Amniotic stem cell (primary cell): ENCODE results near the gene TCTN3.
A peak's percentile ranks its signal among the peaks of the same experiment; 100 is the strongest.
"Not testable (repeated sequence)": the region's sequence is repeated elsewhere in the genome, so short reads cannot be mapped to it uniquely, and the experiment has no call there.

Source experiments
- DNase-seq: peaks from one replicate; lab custom pipeline; 2025; lab: John Stamatoyannopoulos, UW

TCTN3 gene

GRCh38 chr10:95693668-95694534 is at the start of gene TCTN3:
TSS of gene TCTN3 (minus strand) at chr10:95693927. CDS start at chr10:95693899, 28 bp downstream.
- peak; percentile 99 for DNase-seq

- no peak for DNase-seq
These were observed 49.3 kb upstream of the TCTN3 start for GRCh38 chr10:95742962-95743535.

DNA sequence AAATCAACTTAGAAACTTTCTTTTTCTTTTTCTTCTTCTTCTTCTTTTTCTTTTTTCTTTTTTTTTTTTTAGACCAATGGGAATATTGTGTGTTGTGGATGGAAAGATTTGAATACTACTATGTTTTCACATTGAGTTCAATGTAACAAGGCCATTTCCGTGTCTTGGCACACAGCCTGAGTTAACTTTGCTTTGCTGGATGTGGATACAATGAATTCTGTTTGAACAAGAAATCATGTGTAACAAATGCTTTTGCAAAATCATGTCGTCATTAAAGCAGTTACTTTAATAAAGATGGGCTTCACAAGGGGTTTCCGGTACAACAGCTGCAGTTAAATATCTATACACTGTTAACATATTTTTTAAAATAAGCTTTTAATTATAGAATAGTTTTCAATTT is 48.8 kb upstream of the TCTN3 start:
- no peak for DNase-seq

- no peak for DNase-seq
These were observed 48.2 kb upstream of the TCTN3 start for GRCh38 chr10:95741807-95742467.

GRCh38 chr10:95739056-95739455 is 45.3 kb upstream of the TCTN3 start:
- no peak for DNase-seq

DNA sequence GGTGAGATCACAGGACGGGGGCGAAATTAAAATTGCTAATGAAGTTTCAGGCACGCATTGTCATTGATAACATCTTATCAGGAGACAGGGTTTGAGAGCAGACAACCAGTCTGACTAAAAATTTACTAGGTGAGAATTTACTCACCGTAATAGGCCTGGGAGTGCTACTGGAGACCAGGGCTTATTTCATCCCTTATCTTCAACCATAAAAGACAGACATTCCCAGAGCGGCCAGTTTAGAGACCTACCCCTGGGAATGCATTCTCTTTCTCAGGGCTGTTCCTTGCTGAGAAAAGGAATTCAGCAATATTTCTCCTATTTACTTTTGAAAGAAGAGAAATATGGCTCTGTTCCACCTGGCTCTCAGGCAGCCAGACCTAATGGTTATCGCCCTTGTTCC is 39.2 kb upstream of the TCTN3 start:
- DNase-seq, result not testable (repeated sequence)

DNA sequence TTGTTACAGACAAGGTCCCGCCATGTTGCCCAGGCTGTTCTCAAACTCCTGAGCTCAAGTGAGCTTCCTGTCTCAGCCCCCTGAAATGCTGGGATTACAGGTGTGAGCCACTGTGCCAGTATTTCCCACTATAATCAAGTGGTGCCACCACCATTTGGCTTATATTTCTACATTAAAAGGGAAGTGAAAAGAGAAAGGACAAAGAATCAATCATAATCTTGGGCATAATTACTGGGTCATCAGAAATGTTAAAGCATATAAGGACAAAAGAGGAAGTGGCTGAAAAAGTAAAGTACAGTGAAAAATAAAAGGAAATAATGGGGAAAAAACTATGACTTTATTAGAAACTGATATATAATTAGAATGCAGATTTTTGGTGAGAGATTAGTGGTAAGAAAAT is 36.5 kb upstream of the TCTN3 start:
- DNase-seq, result no peak

DNA sequence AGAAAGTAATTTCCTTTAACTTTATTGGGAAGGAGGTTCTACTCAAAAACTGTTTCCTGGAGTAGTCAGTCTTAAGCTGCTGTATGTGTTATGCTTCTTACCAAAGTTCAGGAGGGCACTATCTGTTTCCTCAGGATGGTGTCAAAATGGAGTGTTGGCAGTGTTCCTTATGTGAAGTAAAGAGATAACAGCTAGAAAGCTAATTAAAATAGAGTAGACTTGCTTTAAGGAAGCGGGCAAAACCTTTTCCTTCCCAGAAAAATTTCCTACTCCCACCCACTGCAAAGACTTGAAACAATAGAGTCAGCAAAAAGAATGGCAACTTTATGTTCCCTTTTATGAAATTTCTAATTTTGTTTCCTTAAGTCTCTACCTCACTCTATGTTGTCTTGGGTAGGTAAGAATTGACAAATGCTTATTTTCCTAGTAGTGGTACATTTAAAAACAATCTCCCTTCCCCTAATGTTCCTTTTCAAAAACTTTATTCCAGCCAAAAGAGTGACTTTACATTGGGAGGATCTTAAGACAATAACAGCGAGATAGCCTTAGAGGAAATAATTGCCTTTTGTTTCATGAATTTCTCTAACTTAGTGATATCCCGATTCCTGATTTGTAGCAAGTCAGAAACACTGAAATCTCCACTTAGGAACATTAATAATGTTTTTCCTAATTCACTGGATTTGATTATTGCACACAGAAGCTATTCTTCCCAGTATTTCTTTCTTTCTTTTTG is 35.8 kb upstream of the TCTN3 start:
- no peak for DNase-seq

- no peak for DNase-seq
These were observed 34.8 kb upstream of the TCTN3 start for GRCh38 chr10:95728526-95728925.

DNA sequence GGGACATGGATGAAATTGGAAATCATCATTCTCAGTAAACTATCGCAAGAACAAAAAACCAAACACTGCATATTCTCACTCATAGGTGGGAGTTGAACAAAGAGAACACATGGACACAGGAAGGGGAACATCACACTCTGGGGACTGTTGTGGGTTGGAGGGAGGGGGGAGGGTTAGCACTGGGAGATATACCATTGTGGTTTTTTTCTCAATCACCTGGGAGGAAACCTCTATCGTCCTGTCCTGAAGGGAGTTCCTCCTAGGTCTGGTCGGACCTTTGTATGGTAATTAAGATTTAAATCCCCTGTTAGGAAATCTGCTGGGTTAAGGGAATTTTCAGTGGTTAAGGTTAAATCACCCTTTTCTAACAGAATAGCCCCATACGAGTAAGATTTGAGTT is 28.8 kb upstream of the TCTN3 start:
- DNase-seq, result not testable (repeated sequence)

DNA sequence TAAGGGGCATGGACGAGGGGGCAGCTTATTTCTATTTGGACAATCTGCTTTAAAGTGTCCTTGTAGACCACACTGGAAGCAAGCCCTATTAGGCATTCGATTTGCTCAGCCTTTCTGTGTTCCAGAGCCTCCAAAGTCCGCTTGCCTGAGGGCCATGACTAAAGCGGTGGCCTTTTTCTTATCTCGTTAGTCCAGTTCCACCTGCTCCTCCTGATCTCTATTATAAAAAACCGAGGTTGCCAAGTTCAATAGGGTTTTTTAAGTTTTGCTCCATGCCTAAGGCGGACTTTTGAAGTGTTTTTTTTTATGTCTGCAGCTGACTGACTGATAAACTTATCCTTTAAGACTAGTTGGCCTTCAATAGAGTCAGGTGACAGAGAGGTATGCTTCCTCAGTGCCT is 27.0 kb upstream of the TCTN3 start:
- DNase-seq, result not testable (repeated sequence)

DNA sequence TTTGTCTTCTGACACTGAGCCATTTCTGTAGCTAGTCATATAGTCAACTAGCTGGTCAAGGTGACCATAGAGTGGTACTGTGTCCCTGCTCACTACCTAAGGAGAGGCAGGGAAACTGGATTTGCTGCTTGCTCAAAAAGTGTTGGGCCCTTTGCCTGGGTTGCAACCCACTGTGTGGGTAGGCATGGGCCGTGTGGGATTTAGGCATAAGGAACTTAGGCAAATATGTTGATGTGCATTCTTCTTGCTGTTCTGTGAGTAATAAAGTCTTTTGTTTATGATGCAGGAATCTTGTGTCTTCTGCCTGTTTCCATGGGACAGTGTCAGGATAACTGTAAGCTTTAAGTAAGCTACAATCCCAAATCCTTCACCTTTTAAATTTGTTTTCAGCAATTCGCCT is 23.1 kb upstream of the TCTN3 start:
- no peak for DNase-seq

DNA sequence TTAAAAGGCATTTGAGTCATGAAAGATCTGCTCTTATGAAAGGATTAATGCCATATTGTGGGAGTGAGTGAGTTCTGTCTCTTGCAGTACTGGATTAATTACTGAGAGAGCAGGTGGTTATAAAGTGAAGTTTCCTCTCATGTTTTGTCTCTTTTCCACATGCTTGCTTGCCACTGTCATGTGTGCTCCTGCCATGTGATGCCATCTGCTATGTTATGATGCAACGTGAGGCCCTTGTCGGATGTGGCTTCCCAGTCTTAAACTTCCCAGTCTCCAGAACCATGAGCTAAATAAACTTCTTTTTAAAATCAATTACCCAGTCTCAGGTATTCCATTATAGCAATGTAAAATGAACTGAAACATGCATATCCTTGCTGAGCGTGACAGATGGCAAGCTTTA is 22.7 kb upstream of the TCTN3 start:
- no peak for DNase-seq

GRCh38 chr10:95711492-95711891 is 17.8 kb upstream of the TCTN3 start:
- DNase-seq, result no peak

DNA sequence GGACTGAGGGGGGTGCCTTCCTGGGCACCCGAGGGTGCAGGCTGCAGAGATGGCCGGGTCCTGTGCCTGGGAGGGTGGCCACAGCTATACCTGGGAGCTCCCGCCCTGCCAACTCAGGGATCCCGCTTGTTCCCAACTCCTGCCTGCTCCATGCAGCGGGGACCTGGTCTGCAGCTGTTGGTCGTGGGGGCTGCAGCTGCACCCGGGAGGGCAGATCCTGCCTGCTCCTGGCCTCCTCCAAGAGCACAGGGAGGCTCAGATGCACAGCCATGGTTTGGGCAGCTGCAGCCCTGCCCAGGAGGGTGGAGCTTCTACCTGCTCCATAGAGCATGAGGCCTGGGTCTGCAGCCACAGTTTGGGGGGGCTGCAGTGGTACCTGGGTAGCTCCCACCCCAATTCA is 13.3 kb upstream of the TCTN3 start:
- DNase-seq, result no peak

- no peak for DNase-seq
These were observed 12.8 kb upstream of the TCTN3 start for GRCh38 chr10:95706573-95706972.

GRCh38 chr10:95698415-95698814 is 4.7 kb upstream of the TCTN3 start:
- no peak for DNase-seq

DNA sequence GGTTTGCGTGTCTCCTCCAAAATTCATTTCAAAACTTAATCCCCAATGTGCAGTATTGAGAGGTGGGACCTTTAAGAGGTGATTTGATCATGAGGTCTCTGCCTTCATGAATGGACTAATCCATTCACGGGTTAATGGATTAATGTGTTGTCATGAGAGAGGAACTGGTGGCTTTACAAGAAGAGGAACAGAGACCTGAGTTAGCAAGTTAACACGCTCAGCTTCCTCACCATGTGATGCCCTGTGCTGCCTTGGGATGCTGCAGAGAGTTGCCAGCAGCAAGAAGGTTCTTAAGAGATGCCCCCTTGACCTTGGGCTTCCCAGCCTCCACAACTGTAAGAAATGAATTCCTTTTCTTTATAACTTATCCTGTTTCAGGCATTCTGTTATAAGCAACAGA is 3.7 kb upstream of the TCTN3 start:
- no peak for DNase-seq

GRCh38 chr10:95694665-95695064 is 938 bp upstream of the TCTN3 start:
- DNase-seq, result no peak

DNA sequence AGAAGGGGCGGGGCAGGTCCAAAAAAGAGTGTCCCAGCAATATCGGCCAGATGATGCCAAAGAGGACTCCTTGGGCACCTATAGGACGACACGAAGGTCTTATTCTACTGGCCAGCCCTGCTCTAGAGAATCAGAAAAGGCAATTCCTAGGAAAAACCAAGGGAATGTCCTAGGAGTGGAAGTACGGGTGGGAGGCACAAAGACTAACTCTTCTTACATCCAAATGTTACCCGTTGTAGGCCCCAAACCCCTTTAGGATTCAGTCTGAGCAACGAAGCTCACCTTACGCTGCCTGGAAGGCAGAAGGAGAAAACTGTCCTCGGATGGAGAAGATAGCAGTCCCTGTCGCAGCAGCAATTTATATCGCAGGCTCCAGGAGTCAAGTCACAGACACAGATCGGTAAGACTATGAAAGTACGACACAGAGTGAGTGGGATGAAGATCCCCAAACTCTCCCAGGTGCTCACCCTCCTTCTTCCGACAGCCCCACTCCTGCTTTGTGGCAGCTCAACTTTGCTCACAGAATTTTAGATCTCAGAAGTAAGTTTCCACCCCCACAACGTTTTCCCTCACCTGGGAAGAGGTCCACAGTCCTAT is 558 bp downstream of the TCTN3 start:
- no peak for DNase-seq

DNA sequence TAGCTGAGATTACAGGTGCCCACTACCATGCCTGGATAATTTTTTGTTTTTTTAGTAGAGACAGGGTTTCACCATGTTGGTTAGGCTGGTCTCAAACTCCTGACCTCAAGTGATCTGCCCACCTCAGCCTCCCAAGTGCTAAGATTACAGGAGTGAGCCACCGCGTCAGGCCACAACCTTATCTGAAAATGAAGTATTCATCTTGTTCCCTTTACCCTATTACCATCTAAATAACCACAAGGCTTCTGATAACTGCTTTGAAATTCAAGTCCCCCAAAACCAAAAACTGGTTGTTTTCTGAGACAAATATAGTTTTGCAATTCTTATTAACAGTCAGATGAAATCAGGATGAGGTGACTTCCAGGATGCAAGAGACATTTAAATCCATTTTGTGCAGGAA is 2.4 kb downstream of the TCTN3 start:
- no peak for DNase-seq

GRCh38 chr10:95688648-95689047 is 5.1 kb downstream of the TCTN3 start:
- no peak for DNase-seq
